H9 (cell line): Measurements from ENCODE around the gene LMAN1. TPM values are rescaled to one million over a fixed set of nuclear protein-coding genes. Genes with fewer than 3 reads are reported as not detected.

Experiments used
- DNase-seq: peaks from one replicate; pipeline ENCODE4 v3.0.0-alpha.2; 2017
- H2AFZ ChIP-seq: one replicate; pipeline ENCODE4 v1.6.1; 2013; ENCODE audit warnings: mild to moderate bottlenecking, low read length, control low read depth, moderate library complexity
- H2AK5ac ChIP-seq: 2 replicates; pipeline ENCODE4 v1.6.1; 2013; ENCODE audit warnings: low read length, control low read depth, mixed read lengths; ENCODE audit not compliant: insufficient read length
- H2BK120ac ChIP-seq: one replicate; pipeline ENCODE4 v1.6.1; 2013; ENCODE audit warnings: low read depth, mild to moderate bottlenecking, low read length, control low read depth, inconsistent platforms; ENCODE audit not compliant: poor library complexity, severe bottlenecking
- H2BK12ac ChIP-seq: 2 replicates; pipeline ENCODE4 v1.6.1; 2013; ENCODE audit warnings: low read length, control low read depth, mixed read lengths, low read depth; ENCODE audit not compliant: insufficient read length
- H2BK15ac ChIP-seq: 2 replicates; pipeline ENCODE4 v1.6.1; 2013; ENCODE audit warnings: low read depth, low read length, control low read depth
- H2BK20ac ChIP-seq: one replicate; pipeline ENCODE4 v1.6.1; 2013; ENCODE audit warnings: low read depth, mild to moderate bottlenecking, low read length, control low read depth, inconsistent platforms; ENCODE audit not compliant: poor library complexity, severe bottlenecking
- H2BK5ac ChIP-seq: 2 replicates; pipeline ENCODE4 v1.6.1; 2013; ENCODE audit warnings: low read length, control low read depth, mixed read lengths; ENCODE audit not compliant: insufficient read length
- H3K14ac ChIP-seq: 2 replicates; pipeline ENCODE4 v1.6.1; 2013; ENCODE audit warnings: low read length, control low read depth; ENCODE audit not compliant: insufficient read depth
- H3K18ac ChIP-seq: 2 replicates; pipeline ENCODE4 v1.6.1; 2013; ENCODE audit warnings: low read depth, mild to moderate bottlenecking, mixed read lengths, low read length, control low read depth; ENCODE audit not compliant: insufficient read length
- H3K23ac ChIP-seq: 2 replicates; pipeline ENCODE4 v1.6.1; 2013; ENCODE audit warnings: low read length, control low read depth, mixed read lengths, low read depth; ENCODE audit not compliant: insufficient read length
- H3K23me2 ChIP-seq: 2 replicates; pipeline ENCODE4 v1.6.1; 2013; ENCODE audit warnings: low read depth, mild to moderate bottlenecking, mixed read lengths, low read length, control low read depth; ENCODE audit not compliant: insufficient read length, poor library complexity, severe bottlenecking
- H3K27ac ChIP-seq: 2 replicates; pipeline ENCODE4 v1.5.1; 2013; ENCODE audit warnings: low read length, control low read depth, mixed read lengths, low read depth; ENCODE audit not compliant: insufficient read length
- H3K27me3 ChIP-seq: 2 replicates; pipeline ENCODE4 v1.6.1; 2013; ENCODE audit warnings: low read length, control low read depth, inconsistent platforms; ENCODE audit not compliant: insufficient read depth
- H3K4ac ChIP-seq: 2 replicates; pipeline ENCODE4 v1.6.1; 2013; ENCODE audit warnings: low read depth, mild to moderate bottlenecking, control low read depth, inconsistent platforms, low read length, moderate library complexity
- H3K4me1 ChIP-seq: 2 replicates; pipeline ENCODE4 v1.6.1; 2013; ENCODE audit warnings: low read length, control low read depth, inconsistent platforms; ENCODE audit not compliant: insufficient read depth
- H3K4me2 ChIP-seq: 2 replicates; pipeline ENCODE4 v1.6.1; 2013; ENCODE audit warnings: low read length, control low read depth, mixed read lengths; ENCODE audit not compliant: insufficient read length, insufficient read depth
- H3K56ac ChIP-seq: 2 replicates; pipeline ENCODE4 v1.6.1; 2013; ENCODE audit warnings: low read depth, mild to moderate bottlenecking, mixed read lengths, low read length, control low read depth; ENCODE audit not compliant: insufficient read length
- H3K79me1 ChIP-seq: 2 replicates; pipeline ENCODE4 v1.6.1; 2013; ENCODE audit warnings: low read depth, mild to moderate bottlenecking, moderate library complexity, low read length, control low read depth, inconsistent platforms; ENCODE audit not compliant: insufficient read depth, poor library complexity, severe bottlenecking
- H3K79me2 ChIP-seq: 2 replicates; pipeline ENCODE4 v1.6.1; 2013; ENCODE audit warnings: low read length, control low read depth, inconsistent platforms; ENCODE audit not compliant: insufficient read depth
- H3K9ac ChIP-seq: 2 replicates; pipeline ENCODE4 v1.6.1; 2013; ENCODE audit warnings: low read length, control low read depth, mixed read lengths; ENCODE audit not compliant: insufficient read length; ENCODE audit errors: extremely low read depth
- H3K9me3 ChIP-seq: one replicate; pipeline ENCODE4 v1.6.1; 2013; ENCODE audit warnings: low read depth, low read length, inconsistent platforms; ENCODE audit not compliant: control insufficient read depth
- H3T11ph ChIP-seq: one replicate; pipeline ENCODE4 v1.6.1; 2013; ENCODE audit warnings: mild to moderate bottlenecking, low read length, control low read depth, inconsistent platforms
- H4K20me1 ChIP-seq: one replicate; pipeline ENCODE4 v1.6.1; 2013; ENCODE audit not compliant: control insufficient read depth, insufficient read length, insufficient read depth
- H4K5ac ChIP-seq: 2 replicates; pipeline ENCODE4 v1.6.1; 2013; ENCODE audit warnings: low read depth, mild to moderate bottlenecking, mixed read lengths, low read length, control low read depth; ENCODE audit not compliant: insufficient read length
- H4K8ac ChIP-seq: replicated peaks from 2 replicates; pipeline ENCODE4 v1.6.1; 2013; ENCODE audit warnings: low read length, control low read depth, mixed read lengths, low read depth; ENCODE audit not compliant: insufficient read length
- H4K91ac ChIP-seq: 2 replicates; pipeline ENCODE4 v1.6.1; 2013; ENCODE audit warnings: low read depth, mild to moderate bottlenecking, moderate library complexity, mixed read lengths, low read length, control low read depth; ENCODE audit not compliant: insufficient read length
- H3K27ac Mint-ChIP-seq, 3 experiments: 2 replicates in 2 of 3; 3 replicates in 1 of 3; pipeline ENCODE4 v1.8.0; 2020 to 2021; ENCODE audit warnings: mixed read lengths in 3 of 3, mild to moderate bottlenecking in 1 of 3, moderate library complexity in 1 of 3
- H3K27me3 Mint-ChIP-seq: 2 replicates; pipeline ENCODE4 v1.8.0; 2021; ENCODE audit warnings: low read depth, mild to moderate bottlenecking, moderate library complexity, mixed read lengths
- H3K36me3 Mint-ChIP-seq, 3 experiments: 2 replicates in 2 of 3; 3 replicates in 1 of 3; pipeline ENCODE4 v1.8.0; 2020 to 2021; ENCODE audit warnings: low read depth in 3 of 3, mixed read lengths in 3 of 3; ENCODE audit not compliant: insufficient read depth in 1 of 3
- H3K4me1 Mint-ChIP-seq, 2 experiments: 2 replicates each; pipeline ENCODE4 v1.8.0; 2020; ENCODE audit warnings: mixed read lengths in 2 of 2
- H3K4me3 Mint-ChIP-seq, 2 experiments: 2 replicates in 1 of 2; 3 replicates in 1 of 2; pipeline ENCODE4 v1.8.0; 2020 to 2021; ENCODE audit warnings: mild to moderate bottlenecking in 2 of 2, mixed read lengths in 2 of 2, moderate library complexity in 1 of 2
- H3K9me3 Mint-ChIP-seq, 2 experiments: 2 replicates in 1 of 2; 3 replicates in 1 of 2; pipeline ENCODE4 v1.8.0; 2020; ENCODE audit warnings: mild to moderate bottlenecking in 2 of 2, mixed read lengths in 2 of 2, moderate library complexity in 1 of 2
- WGBS: extraction: QIAGEN DNeasy Blood & Tissue Kit; methylation state at CpG from one replicate; pipeline ENCODE4 v1.1.7; 2013; ENCODE audit warnings: missing lambda C conversion rate, low lambda C conversion rate, mixed read lengths; ENCODE audit not compliant: insufficient read length; ENCODE audit errors: extremely low coverage; 5-methylcytosine and 5-hydroxymethylcytosine counted together
- total RNA-seq: library from RNA; stranded (reverse); gene quantifications from 2 replicates; pipeline ENCODE4 v1.2.1, GENCODE V29; 2021
- TF ChIP-seq, protein P1 (sequence below): fragments of 200-600 bp; sonication (generic); conservative IDR thresholded peaks from 3 replicates; pipeline ENCODE4 v1.8.0; 2021; ENCODE audit warnings: antibody characterized with exemption, mild to moderate bottlenecking

LMAN1 gene
- total RNA-seq, 1 experiment from 2014 or later: 63.6 TPM

DNA sequence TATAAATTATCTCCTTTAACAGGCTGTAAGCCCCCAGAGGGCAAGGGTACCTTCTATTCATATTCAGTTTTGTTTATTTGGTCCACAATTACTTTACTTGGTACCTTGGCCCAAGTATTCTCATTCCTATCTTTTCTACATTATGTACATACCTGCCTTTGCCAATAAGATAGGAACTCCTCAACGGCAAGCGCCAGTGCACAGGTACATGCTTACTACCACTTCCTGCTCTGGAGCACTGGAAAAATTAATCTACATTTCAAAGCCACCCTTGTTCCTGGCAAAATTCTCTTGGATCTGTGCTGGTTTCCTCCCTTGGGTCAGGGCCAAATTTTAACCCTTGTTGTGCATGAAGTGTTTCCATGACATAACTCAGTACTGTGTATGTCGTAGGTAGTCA, 34.3 kb upstream of the LMAN1 start:
- no peak for DNase-seq
- Histone ChIP-seq H4K8ac (no peak overlapping the region), H3K18ac (no peak overlapping the region), H2BK5ac (no peak overlapping the region), H3K23ac (no peak overlapping the region), H2BK120ac (no peak overlapping the region), H3K56ac (no peak overlapping the region), H4K91ac (no peak overlapping the region), H3K14ac (no peak overlapping the region), H3K79me2 (no peaks in the 10 kb centered on the region), H3K9ac (no peak overlapping the region), H3K79me1 (no peaks in the 10 kb centered on the region), H3K23me2 (no peaks in the 10 kb centered on the region), H2BK15ac (no peak overlapping the region), H4K5ac (no peak overlapping the region), H3K27me3 (no peaks in the 10 kb centered on the region), H2AK5ac (no peak overlapping the region), H3K4me2 (no peak overlapping the region), H2BK12ac (no peak overlapping the region), H3K4me1 (no peaks in the 10 kb centered on the region; the same call in 1 of the 2 replicates), H3K4ac (no peak overlapping the region), H3T11ph (no peak overlapping the region), H3K9me3 (no peaks in the 10 kb centered on the region), H2BK20ac (no peak overlapping the region), H3K27ac (no peak overlapping the region), H2AFZ (no peak overlapping the region), H4K20me1 (no peaks in the 10 kb centered on the region)
- WGBS: no CpG with 5 or more reads among the region's 3 CpGs
- Mint-ChIP-seq H3K36me3 (peaks cover 0 to 4% (median 0%) of the 10 kb centered on the region in 3 experiments; a peak in 2 of 7 replicates), H3K27me3 (peaks cover 10% of the 10 kb centered on the region), H3K9me3 (no peaks in the 10 kb centered on the region; a peak in 1 of 5 replicates), H3K4me1 (peaks cover 14 to 31% of the 10 kb centered on the region in 2 experiments), H3K27ac (no peak overlapping the region), H3K4me3 (no peak overlapping the region)
- TF ChIP-seq, protein P1, sequence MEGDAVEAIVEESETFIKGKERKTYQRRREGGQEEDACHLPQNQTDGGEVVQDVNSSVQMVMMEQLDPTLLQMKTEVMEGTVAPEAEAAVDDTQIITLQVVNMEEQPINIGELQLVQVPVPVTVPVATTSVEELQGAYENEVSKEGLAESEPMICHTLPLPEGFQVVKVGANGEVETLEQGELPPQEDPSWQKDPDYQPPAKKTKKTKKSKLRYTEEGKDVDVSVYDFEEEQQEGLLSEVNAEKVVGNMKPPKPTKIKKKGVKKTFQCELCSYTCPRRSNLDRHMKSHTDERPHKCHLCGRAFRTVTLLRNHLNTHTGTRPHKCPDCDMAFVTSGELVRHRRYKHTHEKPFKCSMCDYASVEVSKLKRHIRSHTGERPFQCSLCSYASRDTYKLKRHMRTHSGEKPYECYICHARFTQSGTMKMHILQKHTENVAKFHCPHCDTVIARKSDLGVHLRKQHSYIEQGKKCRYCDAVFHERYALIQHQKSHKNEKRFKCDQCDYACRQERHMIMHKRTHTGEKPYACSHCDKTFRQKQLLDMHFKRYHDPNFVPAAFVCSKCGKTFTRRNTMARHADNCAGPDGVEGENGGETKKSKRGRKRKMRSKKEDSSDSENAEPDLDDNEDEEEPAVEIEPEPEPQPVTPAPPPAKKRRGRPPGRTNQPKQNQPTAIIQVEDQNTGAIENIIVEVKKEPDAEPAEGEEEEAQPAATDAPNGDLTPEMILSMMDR: no peak
